ENCODE data around the gene PFDN4. TPM values are rescaled to one million over a fixed set of nuclear protein-coding genes. Genes with fewer than 3 reads are reported as not detected.
A peak's percentile ranks its signal among the peaks of the same experiment; 100 is the strongest.

PFDN4 gene, protein sequence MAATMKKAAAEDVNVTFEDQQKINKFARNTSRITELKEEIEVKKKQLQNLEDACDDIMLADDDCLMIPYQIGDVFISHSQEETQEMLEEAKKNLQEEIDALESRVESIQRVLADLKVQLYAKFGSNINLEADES
- 143 and 149 TPM in 2 replicates for total RNA-seq (2014; rRNA removed; shearing (Covaris generic))
- 61.8 and 100 TPM in 2 replicates for polyA plus RNA-seq (2015; cell fraction: cytosol; rRNA removed)
- 7.3 and 9.5 TPM in 2 replicates for polyA plus RNA-seq (2015; cell fraction: nucleus; rRNA removed)

DNA sequence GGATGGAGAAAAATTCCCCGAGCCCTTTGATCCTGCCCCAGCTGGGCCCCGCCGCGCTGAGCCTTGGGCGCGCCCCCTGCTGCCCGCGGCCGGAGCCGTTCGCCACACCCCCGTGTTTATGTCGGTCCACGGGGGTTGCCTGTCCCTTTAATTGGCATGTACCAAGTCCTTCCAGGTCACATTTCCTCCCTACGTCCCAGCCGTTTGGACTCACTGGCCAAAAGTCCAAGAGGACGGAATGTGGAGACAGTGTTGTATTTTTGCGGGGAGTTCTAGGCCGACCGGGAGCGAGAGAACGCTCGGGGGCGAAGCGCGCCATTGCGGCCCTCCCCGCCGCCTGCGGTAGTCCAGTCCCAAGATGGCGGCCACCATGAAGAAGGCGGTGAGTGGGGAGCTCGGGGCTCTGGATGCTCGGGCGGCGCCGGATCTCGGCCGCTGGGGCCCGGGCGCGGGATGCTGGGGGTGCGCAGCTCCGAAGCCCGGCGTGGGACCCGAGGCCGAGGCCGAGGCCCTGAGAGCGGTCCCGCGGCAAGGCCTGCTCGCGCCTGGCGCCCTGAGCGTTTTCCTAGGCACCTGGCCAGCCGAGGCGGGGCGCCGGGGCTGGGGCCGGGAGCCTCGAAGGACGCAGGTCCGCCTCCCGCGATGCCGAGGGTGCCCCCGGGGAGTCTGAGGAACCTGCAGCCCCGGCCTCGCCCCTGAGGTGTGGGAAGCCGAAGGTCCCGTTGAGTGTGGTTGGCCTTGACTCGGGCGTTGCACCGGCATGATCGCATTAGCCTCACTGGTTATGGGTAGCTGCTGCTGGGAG lies at the start of gene PFDN4:
PFDN4 (plus strand) TSS at position 345 of the 805 bp plus-strand sequence; CDS start at position 359, 14 bp downstream.
- in situ Hi-C loops (cut with HindIII; ENCODE audit: low pct_unique_long_range_greater_than_20kb, low sequenced_read_pairs), result no loop called here
- DNase-seq (ENCODE audit: low read depth, low spot score), result peak; percentile 87

DNA sequence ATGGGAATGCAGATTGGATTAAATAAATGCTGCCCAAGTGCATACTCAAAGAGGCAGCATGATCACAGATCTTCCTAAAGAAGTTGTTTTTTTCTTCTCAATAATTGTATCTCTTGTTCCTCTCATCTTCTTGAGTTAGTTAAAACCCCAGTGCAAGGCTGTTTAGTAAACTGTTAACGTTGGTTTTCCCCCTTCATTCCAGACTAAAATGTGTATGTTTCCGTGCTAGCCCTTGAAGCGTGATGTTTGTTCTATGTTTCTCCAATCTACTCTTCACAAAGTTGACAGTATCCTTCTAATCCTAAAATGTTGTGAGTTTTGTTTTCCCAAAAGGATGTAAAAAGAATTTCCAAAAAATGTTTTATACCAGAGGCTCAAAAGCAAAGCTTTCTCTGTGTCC lies 49.7 kb upstream of the PFDN4 start:
- DNase-seq (ENCODE audit: low read depth, low spot score), result no peak
- in situ Hi-C loops (cut with HindIII; ENCODE audit: low pct_unique_long_range_greater_than_20kb, low sequenced_read_pairs), result no loop called here

DNA sequence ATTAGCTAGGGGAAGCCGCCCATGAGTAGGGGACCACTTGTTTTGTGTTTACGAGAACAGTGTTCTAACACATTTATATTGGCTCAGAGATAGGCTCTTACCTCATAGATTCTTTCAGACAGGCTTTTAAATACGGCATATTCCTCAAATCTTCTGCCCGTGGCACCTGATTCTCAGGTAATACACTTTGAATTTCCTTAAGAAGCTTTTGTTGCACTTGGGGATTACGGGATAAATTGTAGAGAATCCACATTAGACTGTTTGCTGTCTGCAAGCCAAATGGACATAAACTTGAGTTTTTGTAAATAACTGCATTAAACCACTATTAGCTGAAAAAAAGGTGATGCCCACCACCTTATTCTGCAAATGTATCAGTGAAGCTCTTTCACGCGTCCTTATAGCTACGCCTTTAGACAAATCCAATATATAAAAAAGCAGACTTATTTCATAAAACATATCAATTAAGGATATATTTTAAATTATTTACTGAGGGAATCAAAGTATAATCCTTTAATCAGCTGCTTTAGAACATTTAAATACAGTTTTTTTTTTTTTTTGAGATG lies 49.0 kb upstream of the PFDN4 start:
- DNase-seq (ENCODE audit: low read depth, low spot score), result no peak
- in situ Hi-C loops (cut with HindIII; ENCODE audit: low pct_unique_long_range_greater_than_20kb, low sequenced_read_pairs), result no loop called here

DNA sequence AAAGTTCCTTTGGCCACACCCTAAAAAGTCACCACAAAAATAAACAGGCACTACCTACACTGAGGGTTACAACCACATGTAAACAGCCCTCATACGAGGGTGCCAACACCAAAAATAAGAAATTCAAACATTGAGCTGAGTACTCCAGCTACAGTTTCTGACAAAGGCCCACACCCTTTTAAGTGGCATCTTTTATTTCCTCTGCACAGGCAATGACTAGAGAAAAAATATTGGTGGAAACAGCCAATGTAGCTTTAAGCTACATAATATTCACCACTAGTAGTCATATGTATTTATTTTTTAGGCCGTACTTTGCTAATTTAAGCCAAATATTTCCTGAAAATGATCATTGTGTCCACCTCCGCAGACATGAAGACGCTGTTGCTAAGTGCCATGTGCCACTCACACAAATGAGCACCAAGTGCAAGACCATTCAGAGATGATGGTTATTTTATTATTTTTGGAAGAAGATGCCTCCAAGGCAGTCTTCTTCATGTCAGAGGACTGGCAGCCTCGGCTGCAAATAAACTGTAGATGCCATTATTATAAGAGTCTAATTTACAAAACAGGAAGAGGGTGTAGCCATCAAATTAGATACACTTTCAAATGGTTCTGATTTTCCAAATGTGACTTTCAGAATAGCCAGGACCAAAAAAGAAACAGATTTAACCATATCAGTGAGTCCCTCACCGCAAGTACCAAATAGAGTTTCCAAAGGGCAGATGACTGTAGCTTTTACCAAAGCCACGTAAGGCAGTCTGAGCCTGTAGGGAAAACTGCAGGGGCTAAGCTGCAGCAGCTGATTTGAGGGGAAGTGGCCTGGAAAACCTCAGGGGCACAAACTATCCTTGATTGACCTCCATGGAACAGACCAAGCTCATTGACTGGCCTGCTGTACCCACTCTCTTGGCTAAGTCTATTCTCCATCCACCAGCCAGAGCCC lies 47.6 kb upstream of the PFDN4 start:
- in situ Hi-C loops (cut with HindIII; ENCODE audit: low pct_unique_long_range_greater_than_20kb, low sequenced_read_pairs), result no loop called here
- no peak for DNase-seq (ENCODE audit: low read depth, low spot score)

DNA sequence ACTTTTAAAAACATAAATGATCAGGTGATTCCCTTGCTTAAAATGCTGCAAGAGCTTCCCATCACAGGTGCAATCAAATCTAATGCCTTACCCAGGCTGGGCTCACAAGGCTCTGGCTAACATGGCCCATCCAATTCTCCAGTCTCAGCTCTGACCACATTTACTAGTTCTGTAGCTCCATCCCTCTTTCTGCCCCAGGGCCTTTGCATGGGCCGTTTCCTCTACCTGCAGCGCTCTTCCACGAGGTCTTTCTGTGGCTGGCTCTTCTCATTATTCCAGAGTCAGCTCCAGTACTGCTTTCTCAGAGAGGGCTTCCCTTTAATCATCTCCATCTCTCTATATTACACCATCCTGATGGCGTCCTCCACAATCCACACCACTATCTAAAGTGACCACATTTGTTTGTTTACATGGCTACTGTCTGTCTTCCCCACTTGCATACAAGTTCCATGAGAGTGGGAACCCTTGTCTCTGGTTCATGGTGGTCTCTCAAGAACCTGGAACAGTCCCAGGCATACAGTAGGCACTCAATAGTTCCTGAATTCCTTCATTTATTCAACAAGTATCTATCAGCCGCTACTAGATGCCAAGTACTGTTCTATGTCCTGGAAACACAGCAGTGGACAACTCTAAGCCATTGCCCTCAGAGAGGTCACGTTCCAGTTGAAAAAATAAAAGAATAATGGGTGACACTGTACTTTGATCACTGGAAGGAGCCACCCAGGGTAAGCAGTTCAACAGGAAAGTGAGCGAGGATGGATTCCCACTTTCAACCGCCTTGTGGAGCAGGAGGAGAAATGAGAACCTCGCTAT lies 46.7 kb upstream of the PFDN4 start:
- DNase-seq (ENCODE audit: low read depth, low spot score), result no peak
- in situ Hi-C loops (cut with HindIII; ENCODE audit: low pct_unique_long_range_greater_than_20kb, low sequenced_read_pairs), result no loop called here

DNA sequence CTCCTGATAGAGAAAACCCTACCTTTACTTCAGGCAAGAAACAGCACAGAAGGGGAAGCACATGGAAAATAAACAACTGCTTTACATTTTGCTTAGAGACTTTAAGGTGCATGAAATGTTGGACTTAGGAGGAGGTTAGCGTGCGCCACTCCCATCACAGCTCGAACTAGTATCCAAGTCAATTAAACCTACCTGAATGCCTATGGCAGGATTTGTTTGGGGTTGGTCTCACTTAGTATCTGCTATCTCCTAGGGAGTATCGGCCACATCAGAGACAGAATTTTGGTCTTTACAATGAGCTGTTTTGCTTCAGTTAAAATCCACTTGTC lies 46.1 kb upstream of the PFDN4 start:
- in situ Hi-C loops (cut with HindIII; ENCODE audit: low pct_unique_long_range_greater_than_20kb, low sequenced_read_pairs), result no loop called here
- no peak for DNase-seq (ENCODE audit: low read depth, low spot score)

DNA sequence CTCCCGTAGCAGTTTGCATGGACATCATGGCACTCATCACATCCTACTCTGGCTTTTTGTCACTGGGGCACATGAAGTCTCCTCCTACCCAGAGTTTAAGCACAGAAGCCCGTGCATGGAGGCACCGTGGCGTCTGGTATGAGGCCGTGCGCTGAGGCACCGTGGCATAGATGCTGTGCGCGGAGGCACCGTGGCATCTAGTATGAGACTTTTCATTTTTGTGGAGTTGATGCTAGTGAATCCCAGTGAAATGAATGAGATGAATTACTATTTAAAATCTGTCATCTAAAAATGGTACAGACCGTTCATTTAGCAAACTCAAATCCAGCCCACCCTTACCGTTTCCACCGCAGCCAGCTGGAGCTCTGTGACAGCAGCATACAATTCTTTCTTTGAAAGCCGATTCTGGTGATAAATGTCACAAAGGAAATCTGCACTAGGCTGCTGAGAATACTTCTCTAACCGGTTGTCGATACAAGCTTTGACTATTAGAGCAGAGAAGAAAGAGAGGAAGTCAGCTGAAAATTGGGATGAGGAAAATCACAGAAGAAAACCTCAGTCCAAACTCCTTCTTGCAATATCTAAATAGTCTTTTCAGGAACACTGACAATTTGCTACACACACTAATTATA lies 45.4 kb upstream of the PFDN4 start:
- DNase-seq (ENCODE audit: low read depth, low spot score), result no peak
- in situ Hi-C loops (cut with HindIII; ENCODE audit: low pct_unique_long_range_greater_than_20kb, low sequenced_read_pairs), result no loop called here

DNA sequence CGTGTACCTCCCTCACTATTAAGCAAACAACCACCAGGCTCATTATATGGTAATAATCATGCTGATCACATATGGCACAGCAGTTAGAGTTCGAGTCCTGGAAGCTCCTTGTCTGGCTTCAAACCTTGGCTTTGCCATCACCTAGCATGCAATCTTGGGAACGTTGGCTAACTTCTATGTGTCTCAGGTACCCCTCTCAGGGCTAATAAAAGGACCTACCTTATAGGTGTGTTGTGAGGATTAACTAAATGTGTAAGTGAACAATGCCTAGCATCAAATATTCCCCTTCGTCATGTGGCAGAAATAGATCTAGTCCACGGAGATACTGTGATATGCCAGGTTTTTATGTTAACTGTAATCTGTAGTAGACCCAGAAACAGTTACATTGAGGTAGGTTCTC lies 44.5 kb upstream of the PFDN4 start:
- in situ Hi-C loops (cut with HindIII; ENCODE audit: low pct_unique_long_range_greater_than_20kb, low sequenced_read_pairs), result no loop called here

DNA sequence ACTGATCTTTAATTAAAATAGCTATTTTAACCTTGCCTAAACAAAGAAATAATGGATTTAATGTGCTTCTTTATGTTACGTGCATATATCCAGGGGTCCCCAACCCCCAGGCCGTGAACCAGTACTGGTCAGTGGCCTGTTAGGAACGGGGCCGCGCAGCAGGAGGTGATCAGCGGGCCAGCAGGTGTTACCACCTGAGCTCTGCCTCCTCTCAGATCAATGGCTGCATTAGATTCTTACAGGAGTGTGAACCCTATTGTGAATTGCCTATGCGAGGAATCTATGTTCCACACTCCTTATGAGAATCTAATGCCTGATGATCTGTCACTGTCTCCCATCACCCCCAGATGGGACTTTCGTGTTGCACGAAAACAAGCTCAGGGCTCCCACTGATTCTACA lies 42.9 kb upstream of the PFDN4 start:
- no peak for DNase-seq (ENCODE audit: low read depth, low spot score)
- in situ Hi-C loops (cut with HindIII; ENCODE audit: low pct_unique_long_range_greater_than_20kb, low sequenced_read_pairs), result no loop called here

More for the DNA sequence above, 44.5 kb upstream of the PFDN4 start:
- no peak for DNase-seq (ENCODE audit: low read depth, low spot score)

DNA sequence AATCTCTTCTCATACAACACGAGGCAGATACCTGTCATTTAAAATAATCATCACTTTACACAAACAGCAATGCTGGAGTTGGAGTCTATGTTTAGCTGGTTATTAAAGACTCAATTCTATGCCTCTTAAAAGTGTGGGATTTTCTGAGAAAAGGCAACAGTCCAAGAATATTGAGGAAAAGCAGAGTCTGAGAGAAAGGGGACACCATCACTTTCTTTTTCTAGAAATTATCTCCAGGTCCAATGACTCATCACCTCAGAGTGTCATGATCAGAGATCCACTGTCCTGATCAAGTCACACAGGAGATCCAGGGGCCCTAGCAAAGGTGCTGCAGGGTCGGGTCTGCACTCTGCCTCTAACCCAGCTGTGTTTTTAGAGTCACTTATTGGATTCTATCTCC lies 42.1 kb upstream of the PFDN4 start:
- in situ Hi-C loops (cut with HindIII; ENCODE audit: low pct_unique_long_range_greater_than_20kb, low sequenced_read_pairs), result no loop called here

DNA sequence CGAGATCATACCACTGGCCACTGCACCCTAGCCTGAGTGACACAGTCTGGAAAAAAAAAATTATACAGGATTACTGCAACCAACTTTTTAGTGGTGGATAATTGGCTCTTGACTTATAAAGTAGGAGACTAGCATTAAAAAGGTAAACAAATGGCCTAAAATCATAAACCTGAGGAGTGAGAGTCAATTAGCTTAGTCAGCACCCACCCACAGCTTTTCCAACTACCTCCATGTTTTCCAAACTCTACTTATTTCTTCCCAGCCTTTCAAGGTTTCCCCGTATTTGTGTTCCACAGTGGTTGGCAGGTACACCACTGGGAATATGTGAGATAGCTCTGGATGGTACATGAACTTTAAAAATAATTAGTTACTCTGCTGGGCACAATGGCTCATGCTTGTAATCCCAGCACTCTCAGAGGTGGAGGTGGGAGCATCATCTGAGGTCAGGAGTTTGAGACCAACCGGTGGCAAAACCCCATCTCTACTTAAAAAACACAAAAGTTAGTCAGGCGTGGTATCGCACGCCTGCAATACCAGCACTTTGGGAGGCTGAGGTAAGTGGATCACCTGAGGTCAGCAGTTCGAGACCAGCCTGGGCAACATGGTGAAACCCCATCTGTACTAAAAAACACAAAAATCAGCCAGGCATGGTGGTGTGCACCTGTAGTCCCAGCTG lies 40.8 kb upstream of the PFDN4 start:
- DNase-seq (ENCODE audit: low read depth, low spot score), result no peak
- in situ Hi-C loops (cut with HindIII; ENCODE audit: low pct_unique_long_range_greater_than_20kb, low sequenced_read_pairs), result no loop called here

More for the DNA sequence above, 42.1 kb upstream of the PFDN4 start:
- no peak for DNase-seq (ENCODE audit: low read depth, low spot score)

DNA sequence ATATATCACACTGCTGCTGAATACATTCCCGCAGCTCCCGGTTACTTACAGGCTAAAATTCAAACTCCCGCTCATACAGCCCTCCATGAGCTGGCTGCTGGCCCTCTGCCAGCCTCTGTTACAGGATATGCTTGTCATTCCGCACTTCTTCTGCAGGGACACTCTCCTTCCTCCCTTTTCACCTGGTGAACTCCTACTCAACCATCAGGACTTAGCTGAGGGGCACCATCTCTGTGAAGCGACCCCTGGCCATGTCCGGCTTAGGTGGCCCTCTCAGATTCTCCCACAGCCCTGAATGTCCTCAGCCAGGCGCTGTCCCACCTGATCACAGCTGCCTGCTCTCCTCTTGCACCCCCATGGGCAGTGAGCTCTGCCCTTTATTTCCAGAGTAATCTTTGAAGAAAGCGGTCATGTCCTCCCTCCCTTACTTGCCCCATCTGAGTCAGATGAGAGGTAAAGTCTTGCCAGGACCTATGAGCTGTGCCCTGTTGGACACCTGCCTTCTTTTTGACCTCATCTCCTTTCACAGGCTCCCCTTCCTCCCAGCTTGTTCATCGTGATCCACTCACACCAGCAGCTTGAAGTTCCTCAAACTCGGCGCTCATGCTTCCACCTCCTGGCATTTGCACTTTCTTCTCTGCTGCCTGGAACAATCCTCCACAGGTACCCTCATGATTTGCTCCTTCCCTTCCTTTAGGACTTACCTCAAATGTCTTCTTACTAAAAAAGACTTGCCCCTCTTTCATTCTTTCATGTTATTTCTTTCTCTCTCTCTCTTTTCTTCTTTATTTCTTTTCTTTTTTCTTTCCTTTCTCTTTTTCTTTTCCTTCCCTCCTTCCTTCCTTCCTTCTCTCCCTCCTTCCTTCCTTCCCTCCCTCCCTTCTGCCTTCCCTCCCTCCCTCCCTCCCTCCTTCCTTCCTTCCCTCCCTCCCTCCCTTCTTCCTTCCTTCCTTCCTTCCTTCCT lies 39.7 kb upstream of the PFDN4 start:
- no peak for DNase-seq (ENCODE audit: low read depth, low spot score)
- in situ Hi-C loops (cut with HindIII; ENCODE audit: low pct_unique_long_range_greater_than_20kb, low sequenced_read_pairs), result no loop called here

DNA sequence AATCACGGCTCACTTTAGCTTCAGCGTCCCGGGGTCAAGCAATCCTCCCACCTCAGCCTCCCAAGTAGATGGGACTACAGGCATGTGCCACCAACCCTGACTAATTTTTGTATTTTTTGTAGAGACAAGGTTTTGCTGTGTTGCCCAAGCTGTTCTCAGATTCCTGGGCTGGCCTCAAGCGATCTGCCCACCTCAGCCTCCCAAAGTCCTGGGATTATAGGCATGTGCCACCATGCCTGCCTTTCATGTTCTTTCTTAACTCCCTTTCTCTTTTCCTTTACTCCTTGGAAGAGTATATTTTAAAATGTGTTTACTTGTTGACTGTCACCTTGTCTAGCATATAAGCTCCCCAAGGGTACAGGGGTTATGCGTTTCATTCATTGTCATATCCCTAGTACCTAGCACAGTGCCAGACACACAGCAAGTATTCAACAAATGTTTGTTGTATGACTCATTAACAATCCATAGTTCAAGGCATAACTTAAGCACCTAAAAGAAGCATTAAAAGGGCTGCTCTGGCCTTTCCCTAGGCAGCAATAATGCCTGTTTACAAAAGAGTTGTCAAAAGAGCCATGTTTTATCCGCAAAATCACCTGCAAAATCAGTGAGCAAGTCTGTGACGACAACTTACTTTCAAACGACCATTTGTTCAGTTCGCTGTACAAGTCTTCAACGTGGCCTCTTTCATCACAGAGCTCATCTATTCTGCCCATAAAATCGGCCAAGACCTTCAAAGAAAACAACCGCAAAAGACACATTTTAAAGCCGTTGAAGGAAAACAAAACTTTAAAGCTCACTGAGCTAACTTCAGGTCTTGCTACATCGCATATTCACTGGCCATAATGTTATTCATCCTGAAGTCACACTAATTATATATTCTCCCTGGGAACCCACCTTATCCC lies 38.7 kb upstream of the PFDN4 start:
- no peak for DNase-seq (ENCODE audit: low read depth, low spot score)
- in situ Hi-C loops (cut with HindIII; ENCODE audit: low pct_unique_long_range_greater_than_20kb, low sequenced_read_pairs), result no loop called here

DNA sequence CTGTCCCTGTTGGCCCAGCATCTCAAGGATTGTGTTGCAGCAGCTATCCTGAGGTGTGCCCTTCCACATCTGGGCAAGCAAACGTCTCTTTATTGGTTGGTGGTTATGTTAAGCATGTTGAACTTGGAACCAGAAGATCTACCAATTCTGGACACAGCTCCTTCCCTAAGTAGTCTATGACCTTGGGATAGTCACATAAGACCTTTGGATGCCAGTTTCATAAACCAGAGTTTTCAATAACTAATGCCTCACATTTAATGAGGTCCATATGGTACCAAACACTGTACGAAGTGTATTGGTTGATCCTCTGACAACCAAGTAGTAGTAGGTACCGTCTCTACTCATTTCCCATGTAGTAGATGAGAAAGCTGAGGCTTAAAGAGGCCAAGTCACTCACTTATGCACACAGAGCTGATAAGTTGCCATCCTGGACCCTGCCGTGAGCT lies 37.8 kb upstream of the PFDN4 start:
- in situ Hi-C loops (cut with HindIII; ENCODE audit: low pct_unique_long_range_greater_than_20kb, low sequenced_read_pairs), result no loop called here
- DNase-seq (ENCODE audit: low read depth, low spot score), result no peak
